Keratinocyte (primary cell): ENCODE data around the gene ACTL10. TPM values are rescaled to one million over a fixed set of nuclear protein-coding genes. Genes with fewer than 3 reads are reported as not detected.

Source experiments
- DNase-seq: peaks from one replicate; pipeline ENCODE4 v3.0.0-alpha.2; 2011; ENCODE audit warnings: low read depth, missing footprints, low spot score
- FAIRE-seq: peaks from 2 replicates; lab custom pipeline; 2011; peaks lifted over from hg19 to GRCh38; lab: Jason Lieb, UNC
- H2AFZ ChIP-seq: 2 replicates; pipeline ENCODE4 v1.6.0; 2012; ENCODE audit warnings: low read length, control low read depth, inconsistent platforms; ENCODE audit not compliant: control insufficient read depth
- H3K27ac ChIP-seq: 2 replicates; pipeline ENCODE4 v1.5.1; 2011; ENCODE audit warnings: low read length; ENCODE audit not compliant: control insufficient read depth, insufficient read depth
- H3K27me3 ChIP-seq: 3 replicates; pipeline ENCODE4 v1.6.0; 2011; ENCODE audit warnings: low read length; ENCODE audit not compliant: control insufficient read depth, insufficient read depth; ENCODE audit errors: extremely low read depth
- H3K36me3 ChIP-seq, 2 experiments: 2 replicates in 1 of 2; 3 replicates in 1 of 2; pipeline ENCODE4 v1.5.1; 2011; ENCODE audit warnings: low read length in 2 of 2, mild to moderate bottlenecking in 1 of 2; ENCODE audit not compliant: control insufficient read depth in 2 of 2, insufficient read depth in 2 of 2; ENCODE audit errors: extremely low read depth in 1 of 2
- H3K4me1 ChIP-seq: 3 replicates; pipeline ENCODE4 v1.5.1; 2011; ENCODE audit warnings: low read length; ENCODE audit not compliant: control insufficient read depth, insufficient read depth; ENCODE audit errors: extremely low read depth
- H3K4me2 ChIP-seq: 3 replicates; pipeline ENCODE4 v1.6.0; 2011; ENCODE audit warnings: low read depth, low read length; ENCODE audit not compliant: control insufficient read depth, insufficient read depth; ENCODE audit errors: extremely low read depth
- H3K4me3 ChIP-seq, 3 experiments: fragments of 200-600 bp in 1 of 3; sonication (generic) in 1 of 3; 2 replicates in 2 of 3; 3 replicates in 1 of 3; pipeline ENCODE4 v1.5.1; 2011 to 2016; ENCODE audit warnings: low read length in 3 of 3, mild to moderate bottlenecking in 3 of 3, control low read depth in 2 of 3, inconsistent platforms in 1 of 3, low read depth in 1 of 3, mixed read lengths in 1 of 3, mixed run types in 1 of 3, moderate library complexity in 1 of 3; ENCODE audit not compliant: control insufficient read depth in 2 of 3, insufficient read depth in 2 of 3; ENCODE audit errors: extremely low read depth in 1 of 3
- H3K79me2 ChIP-seq: 2 replicates; pipeline ENCODE4 v1.6.0; 2012; ENCODE audit warnings: low read length; ENCODE audit not compliant: control insufficient read depth, insufficient read depth
- H3K9ac ChIP-seq: 3 replicates; pipeline ENCODE4 v1.6.0; 2011; ENCODE audit warnings: low read length; ENCODE audit not compliant: control insufficient read depth, insufficient read depth; ENCODE audit errors: extremely low read depth
- H3K9me1 ChIP-seq: 3 replicates; pipeline ENCODE4 v1.6.0; 2011; ENCODE audit warnings: low read length; ENCODE audit not compliant: control insufficient read depth, insufficient read depth; ENCODE audit errors: extremely low read depth
- H3K9me3 ChIP-seq: 2 replicates; pipeline ENCODE4 v1.5.1; 2012; ENCODE audit warnings: low read depth, low read length; ENCODE audit not compliant: control insufficient read depth
- H4K20me1 ChIP-seq: 3 replicates; pipeline ENCODE4 v1.6.0; 2011; ENCODE audit warnings: low read length; ENCODE audit not compliant: control insufficient read depth, insufficient read depth; ENCODE audit errors: extremely low read depth
- CTCF ChIP-seq, 3 experiments: IDR thresholded peaks in 1 of 3; conservative IDR thresholded peaks in 1 of 3; optimal IDR thresholded peaks in 1 of 3; 2 replicates in 2 of 3; 3 replicates in 1 of 3; pipeline versions ENCODE3 to v1.5.1; 2011; ENCODE audit warnings: low read length in 3 of 3, mild to moderate bottlenecking in 3 of 3, moderate library complexity in 2 of 3, control low read depth in 1 of 3, inconsistent platforms in 1 of 3; ENCODE audit not compliant: insufficient read depth in 2 of 3; ENCODE audit errors: extremely low read depth in 1 of 3
- EZH2 ChIP-seq: IDR thresholded peaks from one replicate; pipeline ENCODE4 v1.6.1; 2012; ENCODE audit warnings: inconsistent platforms, mild to moderate bottlenecking, low read length, moderate library complexity
- dilution Hi-C: fragments of 300-500 bp; cut with MboI; formaldehyde crosslinking; loops from one replicate; pipeline ENCODE4 v1.7.0; 2020; ENCODE audit warnings: low sequenced_read_pairs; ENCODE audit not compliant: extremely low pct_ligation_motif_present
- polyA plus RNA-seq, 5 experiments: library from polyadenylated mRNA; depleted of rRNA in 3 of 5; stranded (reverse) in 3 of 5; stranded (forward) in 1 of 5; unstranded in 1 of 5; fragments of >200 nt; gene quantifications; 1 replicate in 1 of 5; 2 replicates in 3 of 5; 3 replicates in 1 of 5; pipeline versions ENCODE4 v1.2.1 to v1.2.3, GENCODE V29; 2011 to 2012; ENCODE audit warnings: missing spikeins in 2 of 5, low read depth in 1 of 5, low replicate concordance in 1 of 5

ACTL10 gene
- polyA plus RNA-seq, 1 donor (not counting 4 experiments of a cell fraction or from before 2014, with no cell fraction given), result 0.28 TPM

GRCh38 chr20:33664762-33665144 lies 2.0 kb upstream of the ACTL10 start:
- DNase-seq (no peak), FAIRE-seq (no peak)
- H3K79me2 ChIP-seq, result no peaks in the 10 kb centered on the region
- no peaks in the 10 kb centered on the region for H3K27me3 ChIP-seq
- no peaks in the 10 kb centered on the region for H3K9me1 ChIP-seq
- H2AFZ ChIP-seq, result no peak overlapping the region
- no peaks in the 10 kb centered on the region for H4K20me1 ChIP-seq
- H3K4me3 ChIP-seq, result no peak overlapping the region
- no peaks in the 10 kb centered on the region for H3K36me3 ChIP-seq
- no peak overlapping the region for H3K4me2 ChIP-seq
- no peaks in the 10 kb centered on the region for H3K9me3 ChIP-seq
- H3K9ac ChIP-seq, result no peak overlapping the region
- dilution Hi-C loops, result no loop called here
- peaks cover 27% of the 10 kb centered on the region for H3K4me1 ChIP-seq
- TF ChIP-seq EZH2 (no peak), CTCF (optimal IDR thresholded peaks at IDR 0.05 in 1 of 3, IDR thresholded peaks at IDR 0.05 in 1 of 3, conservative IDR thresholded peaks at IDR 0.05 in 1 of 3; ENCODE audit: extremely low read depth in 1 of 3, insufficient read depth in 2 of 3, low read length in 3 of 3) (no peak)
- no peak overlapping the region for H3K27ac ChIP-seq

GRCh38 chr20:33667245-33667675 lies 517 bp downstream of the ACTL10 start:
- peak overlapping the region; percentile 47 to 78 (median 68) for H3K4me3 ChIP-seq
- FAIRE-seq, result no peak
- no peaks in the 10 kb centered on the region for H3K79me2 ChIP-seq
- H3K27me3 ChIP-seq, result no peaks in the 10 kb centered on the region
- no peaks in the 10 kb centered on the region for H3K9me3 ChIP-seq
- peak overlapping the region; percentile 81 for H3K4me2 ChIP-seq
- H4K20me1 ChIP-seq, result no peaks in the 10 kb centered on the region
- H3K9me1 ChIP-seq, result no peaks in the 10 kb centered on the region
- dilution Hi-C loops, result no loop called here
- H3K36me3 ChIP-seq, result no peaks in the 10 kb centered on the region
- peak overlapping the region; percentile 69 for H3K9ac ChIP-seq
- TF ChIP-seq EZH2, result no peak
- TF ChIP-seq CTCF (optimal IDR thresholded peaks at IDR 0.05 in 1 of 3, IDR thresholded peaks at IDR 0.05 in 1 of 3, conservative IDR thresholded peaks at IDR 0.05 in 1 of 3; ENCODE audit: extremely low read depth in 1 of 3, insufficient read depth in 2 of 3, low read length in 3 of 3), result no peak
- peak overlapping the region; percentile 82 for H2AFZ ChIP-seq
- DNase-seq, result no peak
- H3K27ac ChIP-seq, result peak overlapping the region; percentile 11
- H3K4me1 ChIP-seq, result peaks cover 27% of the 10 kb centered on the region
